ENCODE results near the gene HECTD2.

DNA sequence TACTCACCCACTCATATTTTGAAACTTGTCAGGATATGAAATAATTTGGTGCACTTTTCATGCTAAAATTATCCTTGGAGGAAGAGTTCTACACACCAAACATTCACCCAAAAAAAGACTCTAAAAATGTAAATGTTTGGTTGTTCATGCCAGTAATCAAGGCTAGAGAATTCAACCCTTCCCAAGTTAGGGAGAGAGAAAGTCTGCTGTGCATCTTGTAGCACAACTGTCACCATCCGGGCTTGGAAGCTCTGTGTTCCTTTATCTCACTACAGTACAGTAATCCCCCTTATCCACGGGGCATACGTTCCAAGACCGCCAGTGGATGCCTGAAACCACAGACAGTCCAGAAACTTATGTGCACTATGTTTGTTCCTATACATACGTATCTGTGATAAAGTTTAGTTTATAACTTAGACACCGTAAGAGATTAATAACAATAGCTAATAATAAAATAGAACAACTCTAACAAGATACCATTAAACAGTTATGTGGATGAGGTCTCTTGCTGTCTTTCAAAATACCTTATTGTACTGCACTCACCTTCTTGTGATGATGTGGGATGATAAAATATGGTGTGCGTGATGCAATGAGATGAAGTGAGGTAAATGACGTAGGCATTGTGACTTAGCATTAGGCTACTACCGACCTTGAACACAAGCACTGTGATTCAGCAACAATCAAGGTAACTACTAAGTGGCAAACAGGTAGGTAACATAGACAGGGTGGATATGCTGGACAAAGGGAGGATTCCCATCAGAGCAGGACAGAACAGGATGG lies 24.6 kb upstream of the HECTD2 start:
- TF ChIP-seq SNRNP70 (optimal IDR thresholded peaks at IDR 0.05; ENCODE audit: low read depth, low read length): no peak
- TF ChIP-seq, protein P1, sequence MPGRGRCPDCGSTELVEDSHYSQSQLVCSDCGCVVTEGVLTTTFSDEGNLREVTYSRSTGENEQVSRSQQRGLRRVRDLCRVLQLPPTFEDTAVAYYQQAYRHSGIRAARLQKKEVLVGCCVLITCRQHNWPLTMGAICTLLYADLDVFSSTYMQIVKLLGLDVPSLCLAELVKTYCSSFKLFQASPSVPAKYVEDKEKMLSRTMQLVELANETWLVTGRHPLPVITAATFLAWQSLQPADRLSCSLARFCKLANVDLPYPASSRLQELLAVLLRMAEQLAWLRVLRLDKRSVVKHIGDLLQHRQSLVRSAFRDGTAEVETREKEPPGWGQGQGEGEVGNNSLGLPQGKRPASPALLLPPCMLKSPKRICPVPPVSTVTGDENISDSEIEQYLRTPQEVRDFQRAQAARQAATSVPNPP (IDR thresholded peaks at IDR 0.05; ENCODE audit: borderline replicate concordance, insufficient read depth, insufficient read length): no peak
- TF ChIP-seq JUN (IDR thresholded peaks at IDR 0.05; ENCODE audit: borderline replicate concordance, low read depth, low read length): no peak
- TF ChIP-seq JUN (CRISPR knock-in tag; IDR thresholded peaks at IDR 0.05; ENCODE audit: borderline replicate concordance): no peak

Data from K562 (cell line).